ENCODE measurements around the gene PASK.

The PASK gene

DNA sequence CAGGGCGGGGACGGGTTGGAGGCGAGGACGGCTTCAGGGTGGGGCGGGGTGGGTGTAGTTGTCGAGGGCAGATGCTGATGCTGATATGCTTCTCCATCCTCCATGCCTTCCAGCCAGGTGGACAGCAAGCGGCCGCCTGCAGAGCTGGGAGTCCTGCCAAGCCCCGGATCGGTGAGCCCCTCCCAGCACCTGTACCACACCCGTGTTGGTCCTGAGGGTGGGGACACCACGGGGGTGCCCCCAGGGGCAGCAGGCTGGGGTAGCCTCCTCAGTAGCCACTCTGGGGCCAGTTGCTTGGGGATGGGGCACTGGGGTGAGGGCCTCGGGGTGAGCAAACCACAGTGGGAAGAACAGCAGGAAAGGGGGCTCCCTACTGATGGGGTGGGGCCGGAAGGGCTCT, 41.8 kb upstream of the PASK start:
- no peak overlapping the region for H3K4me3 ChIP-seq (ENCODE audit: low read depth, low read length)
- TF ChIP-seq, protein P1, sequence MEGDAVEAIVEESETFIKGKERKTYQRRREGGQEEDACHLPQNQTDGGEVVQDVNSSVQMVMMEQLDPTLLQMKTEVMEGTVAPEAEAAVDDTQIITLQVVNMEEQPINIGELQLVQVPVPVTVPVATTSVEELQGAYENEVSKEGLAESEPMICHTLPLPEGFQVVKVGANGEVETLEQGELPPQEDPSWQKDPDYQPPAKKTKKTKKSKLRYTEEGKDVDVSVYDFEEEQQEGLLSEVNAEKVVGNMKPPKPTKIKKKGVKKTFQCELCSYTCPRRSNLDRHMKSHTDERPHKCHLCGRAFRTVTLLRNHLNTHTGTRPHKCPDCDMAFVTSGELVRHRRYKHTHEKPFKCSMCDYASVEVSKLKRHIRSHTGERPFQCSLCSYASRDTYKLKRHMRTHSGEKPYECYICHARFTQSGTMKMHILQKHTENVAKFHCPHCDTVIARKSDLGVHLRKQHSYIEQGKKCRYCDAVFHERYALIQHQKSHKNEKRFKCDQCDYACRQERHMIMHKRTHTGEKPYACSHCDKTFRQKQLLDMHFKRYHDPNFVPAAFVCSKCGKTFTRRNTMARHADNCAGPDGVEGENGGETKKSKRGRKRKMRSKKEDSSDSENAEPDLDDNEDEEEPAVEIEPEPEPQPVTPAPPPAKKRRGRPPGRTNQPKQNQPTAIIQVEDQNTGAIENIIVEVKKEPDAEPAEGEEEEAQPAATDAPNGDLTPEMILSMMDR (IDR thresholded peaks at IDR 0.05; ENCODE audit: borderline replicate concordance, insufficient read depth, low read depth, low read length) = no peak

DNA sequence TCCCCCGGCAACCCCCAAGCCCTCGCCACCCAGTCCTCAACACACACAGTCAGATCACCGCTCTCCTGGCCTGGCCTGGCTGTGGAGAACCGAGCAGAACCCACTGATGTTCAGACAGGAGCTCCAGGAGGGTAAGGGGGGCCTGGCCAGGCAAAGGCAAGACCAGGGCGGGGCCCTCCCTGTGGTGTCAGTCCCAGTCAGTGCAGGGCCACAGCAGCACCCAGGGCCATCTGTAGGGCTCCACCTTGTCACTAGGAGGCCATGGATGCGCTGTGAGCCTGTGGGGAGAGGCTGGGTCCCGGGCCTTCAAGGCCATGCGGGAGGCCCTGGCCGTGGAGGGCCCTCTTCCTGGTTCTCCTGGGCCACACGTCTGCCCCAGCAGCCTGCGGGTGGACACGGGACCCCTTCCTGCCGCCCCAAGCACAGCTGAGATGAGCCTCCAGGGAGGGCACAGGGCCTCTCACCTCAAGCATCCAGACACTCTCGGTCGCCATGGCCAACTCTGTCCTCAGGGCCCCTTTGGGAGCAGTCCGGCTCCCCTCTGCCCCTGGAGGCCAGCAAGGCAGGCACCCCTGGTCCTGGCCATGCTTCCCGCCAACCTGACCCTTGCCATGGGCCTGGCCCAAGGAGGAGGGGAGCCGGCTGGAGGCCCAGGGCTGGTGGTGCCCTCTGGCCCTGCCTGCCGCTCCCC, 41.2 kb upstream of the PASK start:
- TF ChIP-seq, protein P1 (IDR thresholded peaks at IDR 0.05; ENCODE audit: borderline replicate concordance, insufficient read depth, low read depth, low read length) = 0 out of 2 replicates have a peak, but pooled peaks have one; percentile 12
- H3K4me3 ChIP-seq (ENCODE audit: low read depth, low read length) = no peak overlapping the region

DNA sequence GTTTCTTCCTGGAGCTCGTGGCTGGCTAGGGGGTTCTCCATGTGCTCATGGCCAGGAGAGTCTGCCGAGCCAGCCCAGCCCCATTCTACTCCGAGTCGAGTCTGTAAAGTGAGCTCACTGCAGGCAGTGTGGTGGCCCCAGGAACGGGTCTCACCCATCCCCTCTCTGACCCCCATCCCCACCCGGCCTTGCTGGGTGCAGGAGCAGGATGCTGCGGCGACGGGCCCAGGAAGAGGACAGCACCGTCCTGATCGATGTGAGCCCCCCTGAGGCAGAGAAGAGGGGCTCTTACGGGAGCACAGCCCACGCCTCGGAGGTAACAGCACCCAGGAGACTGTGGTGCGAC, 40.6 kb upstream of the PASK start:
- H3K4me3 ChIP-seq (ENCODE audit: low read depth, low read length) = no peak overlapping the region
- TF ChIP-seq, protein P1 (IDR thresholded peaks at IDR 0.05; ENCODE audit: borderline replicate concordance, insufficient read depth, low read depth, low read length) = no peak

DNA sequence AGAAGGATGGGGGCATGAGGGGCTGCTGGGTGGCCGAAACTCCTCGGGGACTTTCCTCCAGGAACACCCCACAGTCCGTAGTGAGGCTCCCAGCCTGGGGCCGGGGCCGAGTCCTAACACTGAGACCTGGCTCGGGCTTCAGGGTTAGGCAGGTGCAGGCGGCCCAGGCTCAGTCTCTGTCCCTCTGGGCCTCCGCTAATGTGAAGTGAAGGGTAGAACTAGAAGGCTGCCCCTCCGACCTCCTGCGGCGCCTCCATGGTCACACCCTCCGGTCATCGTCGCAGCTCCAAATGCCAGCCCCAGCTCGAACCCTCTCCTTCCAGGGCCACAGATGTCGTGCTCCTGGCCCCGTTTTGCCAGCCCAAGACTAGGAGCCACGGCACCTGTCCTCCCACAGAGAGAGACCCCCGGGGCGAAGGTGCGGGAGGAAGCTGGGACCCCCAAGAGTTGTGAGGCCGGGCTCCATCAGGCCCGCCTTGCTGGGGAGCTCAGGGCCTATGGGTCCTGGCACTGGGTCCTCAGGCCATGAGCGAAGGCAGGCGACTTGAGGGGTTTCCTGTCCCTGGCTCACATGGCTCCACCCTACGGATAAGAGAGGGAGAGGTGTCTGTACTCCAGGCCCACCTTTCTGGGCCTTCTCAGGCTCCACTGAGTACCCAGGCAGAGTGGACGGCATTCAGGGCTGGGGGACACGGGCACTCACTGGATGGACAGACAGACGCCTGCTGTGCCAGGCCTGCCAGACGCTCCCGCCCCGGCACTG, 40.0 kb upstream of the PASK start:
- TF ChIP-seq, protein P1 (IDR thresholded peaks at IDR 0.05; ENCODE audit: borderline replicate concordance, insufficient read depth, low read depth, low read length) = no peak
- no peak overlapping the region for H3K4me3 ChIP-seq (ENCODE audit: low read depth, low read length)

DNA sequence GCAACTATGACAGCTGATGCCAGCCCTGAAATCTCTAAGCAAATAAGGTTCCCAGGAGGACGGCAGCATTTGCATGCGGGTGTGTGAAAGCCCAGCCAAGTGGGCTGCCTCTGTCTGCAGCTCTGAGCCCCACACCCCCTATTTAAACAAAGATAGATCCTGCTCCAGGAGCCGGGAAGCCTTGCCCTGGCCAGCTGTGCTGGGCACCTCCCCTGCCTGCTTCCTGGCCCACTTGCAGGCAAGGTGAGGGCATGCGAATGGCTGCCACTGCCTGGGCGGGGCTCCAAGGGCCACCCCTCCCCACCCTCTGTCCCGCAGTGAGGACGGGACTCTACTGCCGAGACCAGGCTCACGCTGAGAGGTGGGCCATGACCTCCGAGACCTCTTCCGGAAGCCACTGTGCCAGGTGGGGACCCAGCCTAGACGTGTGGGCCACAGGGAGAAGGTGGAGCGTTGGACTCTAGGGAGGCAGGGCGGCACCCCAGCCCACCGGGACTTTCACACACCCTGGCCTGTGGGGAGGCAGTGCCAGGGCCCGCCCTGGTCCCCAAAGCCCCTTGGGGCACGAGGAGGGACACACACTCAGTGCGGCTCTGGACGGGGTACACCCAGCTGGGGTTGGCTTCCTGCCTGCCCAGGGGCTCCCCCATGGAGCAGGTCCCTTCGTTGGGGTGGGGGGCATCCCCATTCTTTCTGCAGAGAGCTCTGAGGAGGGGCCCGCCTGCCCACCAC, 39.3 kb upstream of the PASK start, which contains the start of gene ANO7:
TSS of gene ANO7 (plus strand) at position 317 of the 732 bp plus-strand sequence. CDS start 1,387 bp downstream, outside the sequence.
- no peak within 1 kb of the TSS for H3K4me3 ChIP-seq (ENCODE audit: low read depth, low read length)
- TF ChIP-seq, protein P1 (IDR thresholded peaks at IDR 0.05; ENCODE audit: borderline replicate concordance, insufficient read depth, low read depth, low read length) = no peak

DNA sequence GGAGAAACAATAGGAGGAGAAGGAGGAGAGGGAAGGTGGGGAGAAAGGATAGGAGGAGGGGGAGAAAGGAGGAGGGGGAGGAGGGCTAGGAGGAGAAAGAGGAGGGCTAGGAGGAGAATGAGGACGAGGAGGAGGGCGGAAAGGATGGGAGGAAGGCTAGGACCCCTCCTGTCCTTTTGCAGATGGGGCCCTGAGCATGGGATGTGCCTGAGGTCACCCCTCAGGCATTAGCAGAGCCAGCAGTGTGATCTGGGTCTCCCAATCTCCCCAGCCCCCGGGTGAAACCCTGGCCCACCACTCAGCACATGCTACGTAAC, 38.6 kb upstream of the PASK start:
- no peak overlapping the region for H3K4me3 ChIP-seq (ENCODE audit: low read depth, low read length)
- TF ChIP-seq, protein P1 (IDR thresholded peaks at IDR 0.05; ENCODE audit: borderline replicate concordance, insufficient read depth, low read depth, low read length) = no peak

Data from GM12875 (cell line).